HG02642 (cell line): Measurements from ENCODE around the gene PIH1D1.
"Not testable (repeated sequence)": the region's sequence is repeated elsewhere in the genome, so short reads cannot be mapped to it uniquely, and the experiment has no call there.

Experiments used
- ATAC-seq: cut with Tn5 transposase; IDR thresholded peaks from one replicate; pipeline ENCODE4 v1.9.1; 2021; ENCODE audit warnings: mild to moderate bottlenecking; ENCODE audit not compliant: unreplicated experiment, poor library complexity

The PIH1D1 gene

DNA sequence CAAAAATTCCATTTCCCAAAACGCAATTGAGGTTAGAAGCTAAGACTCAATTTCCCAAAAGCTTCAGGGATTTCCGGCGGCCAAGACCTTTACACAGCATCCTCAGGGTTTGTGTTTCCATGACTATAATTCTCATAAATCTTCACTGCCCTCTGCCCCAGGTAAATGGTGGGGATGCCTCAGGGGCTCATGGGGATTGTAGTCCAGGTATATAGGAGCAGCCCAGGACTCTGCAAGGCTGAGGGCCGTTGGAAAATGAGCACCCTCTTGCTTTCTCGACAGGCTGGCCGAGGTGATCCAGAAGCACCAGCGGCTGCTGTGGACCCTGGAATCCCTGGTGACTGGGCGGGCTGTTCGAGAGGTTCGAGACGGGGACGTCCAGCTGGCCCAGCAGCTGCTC, 7.8 kb upstream of the PIH1D1 start:
- ATAC-seq, result no peak

DNA sequence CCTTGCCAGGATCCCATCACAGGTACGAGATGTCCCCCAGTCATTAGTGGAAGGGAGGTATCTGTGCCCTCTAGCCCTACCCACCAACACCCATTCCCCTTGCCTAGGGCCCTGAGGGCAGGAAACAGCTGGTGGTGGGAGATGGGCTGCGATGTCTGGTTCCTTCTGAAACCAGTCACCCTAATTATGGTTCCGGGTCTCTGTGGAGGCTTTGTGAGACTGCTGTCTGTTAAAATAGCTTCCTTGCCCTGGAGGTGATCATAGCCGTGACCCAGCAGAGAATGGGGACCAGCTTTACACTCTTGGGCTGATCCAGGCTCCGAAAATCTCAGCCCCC, 6.9 kb upstream of the PIH1D1 start:
- no peak for ATAC-seq

DNA sequence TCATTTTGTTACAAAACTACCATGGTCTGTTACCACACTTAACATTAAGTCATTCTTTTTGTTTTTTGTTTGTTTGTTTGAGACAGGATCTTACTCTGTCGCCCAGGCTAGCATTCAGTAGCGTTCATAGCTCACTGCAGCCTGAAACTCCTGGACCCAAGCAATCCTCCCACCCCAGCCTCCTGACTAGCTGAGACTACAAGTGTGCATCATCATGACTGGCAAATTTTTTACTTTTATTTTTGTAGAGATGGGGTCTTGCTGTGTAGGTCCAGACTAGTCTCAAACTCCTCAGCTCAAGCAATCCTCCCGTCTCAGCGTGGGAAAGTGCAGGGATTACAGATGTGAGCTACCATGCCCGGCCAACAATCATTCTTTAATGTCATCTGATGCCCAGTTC, 4.7 kb upstream of the PIH1D1 start:
- no peak for ATAC-seq

DNA sequence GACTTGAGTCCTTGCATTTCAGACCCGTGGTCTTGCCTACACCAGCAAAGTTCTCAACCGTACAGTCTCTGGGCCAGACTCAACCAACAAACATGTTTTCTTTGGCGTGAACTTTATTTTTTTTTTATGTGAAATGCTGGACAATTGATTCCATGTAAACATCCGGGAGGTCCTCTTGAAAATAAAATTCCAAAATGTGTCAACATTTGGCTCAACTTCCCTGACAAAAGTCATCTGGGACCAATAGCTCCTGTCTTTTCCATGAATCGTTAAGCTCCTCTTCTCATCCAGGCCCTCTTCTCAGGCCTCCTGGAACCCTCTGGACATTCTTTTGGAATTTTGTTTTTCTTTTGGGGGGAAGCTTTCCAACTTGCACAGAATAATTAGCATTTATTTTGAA, 4.2 kb upstream of the PIH1D1 start:
- ATAC-seq, result no peak

DNA sequence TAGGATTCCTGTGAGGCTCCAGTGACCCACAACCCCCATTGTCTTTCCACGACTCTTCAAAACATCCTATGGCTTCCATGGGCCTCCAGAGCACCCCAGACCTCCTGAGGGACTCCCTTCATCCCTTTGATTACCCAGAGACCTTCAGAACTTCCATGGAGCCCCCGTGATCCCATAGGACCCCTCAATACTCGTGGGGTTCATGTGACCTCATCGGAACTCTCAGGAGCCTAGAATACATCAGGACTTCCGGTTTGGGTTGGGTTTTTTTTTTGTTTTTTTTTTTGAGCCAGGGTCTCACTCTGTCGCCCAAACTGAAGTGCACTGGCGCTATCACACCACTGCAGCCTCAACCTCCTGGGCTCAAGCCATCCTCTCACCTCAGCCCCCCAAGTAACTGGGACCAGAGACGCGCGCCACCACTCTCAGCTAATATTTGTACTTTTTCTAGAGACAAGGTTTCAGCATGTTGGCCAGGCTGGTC, 2.2 kb upstream of the PIH1D1 start:
- ATAC-seq, result no peak

DNA sequence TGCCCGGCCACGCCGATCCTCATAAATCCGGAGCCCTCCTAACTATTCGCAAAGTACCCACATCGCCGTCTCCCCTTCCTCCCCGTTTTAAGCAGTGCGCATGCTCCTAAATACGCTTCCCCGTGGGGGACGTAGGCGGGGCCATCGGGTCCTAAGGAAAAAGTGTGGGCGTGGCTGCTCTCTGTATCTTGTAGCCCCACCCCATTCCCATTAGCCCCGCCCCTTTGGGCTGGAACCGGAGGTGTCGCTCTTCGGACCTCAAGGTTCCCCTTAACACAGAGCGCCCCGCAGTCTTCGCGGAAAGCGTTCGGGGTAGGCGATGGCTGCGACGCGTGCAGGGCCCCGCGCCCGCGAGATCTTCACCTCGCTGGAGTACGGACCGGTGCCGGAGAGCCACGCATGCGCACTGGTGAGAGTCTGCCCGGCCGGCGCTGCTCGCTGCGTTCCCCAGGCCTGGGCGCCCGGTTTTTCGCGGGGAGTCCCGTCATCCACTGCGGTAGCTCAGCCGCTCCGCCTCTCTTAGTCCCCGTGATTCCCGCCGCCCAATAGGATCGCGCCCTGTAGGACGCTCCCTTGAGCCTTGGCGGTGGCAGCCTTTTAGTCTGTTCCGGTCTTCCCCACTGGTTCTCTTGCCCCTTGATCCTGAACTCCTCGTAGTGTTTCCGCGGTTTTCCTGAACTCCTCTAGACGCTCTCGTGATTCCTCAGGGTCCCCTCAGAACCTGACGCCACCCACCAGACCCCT, 1.6 kb upstream of the PIH1D1 start, which contains the start of gene ALDH16A1:
Gene ALDH16A1, plus strand, starts transcription at position 213 of the 744 bp plus-strand sequence. Its CDS starts 107 bp downstream, at position 320.
- ATAC-seq, result peak; percentile 81

DNA sequence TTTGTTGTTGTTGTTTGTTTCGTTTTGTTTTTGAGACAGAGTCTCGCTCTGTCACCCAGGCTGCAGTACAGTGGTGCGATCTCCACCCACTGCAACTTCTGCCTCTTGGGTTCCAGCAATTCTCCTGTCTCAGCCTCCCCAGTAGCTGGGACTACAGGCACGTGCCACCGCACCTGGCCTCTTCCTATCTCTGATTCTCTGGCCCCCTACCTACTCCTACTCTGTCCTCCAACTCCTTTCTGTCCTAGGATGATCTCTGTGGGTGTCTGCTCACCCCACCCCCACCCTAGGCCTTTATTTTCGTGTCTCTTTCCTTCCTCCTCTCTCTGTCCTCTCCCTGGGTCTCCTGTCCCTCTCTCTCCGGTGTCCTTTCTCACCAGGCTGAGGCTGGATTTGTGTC, 1.2 kb downstream of the PIH1D1 start:
- no peak for ATAC-seq

DNA sequence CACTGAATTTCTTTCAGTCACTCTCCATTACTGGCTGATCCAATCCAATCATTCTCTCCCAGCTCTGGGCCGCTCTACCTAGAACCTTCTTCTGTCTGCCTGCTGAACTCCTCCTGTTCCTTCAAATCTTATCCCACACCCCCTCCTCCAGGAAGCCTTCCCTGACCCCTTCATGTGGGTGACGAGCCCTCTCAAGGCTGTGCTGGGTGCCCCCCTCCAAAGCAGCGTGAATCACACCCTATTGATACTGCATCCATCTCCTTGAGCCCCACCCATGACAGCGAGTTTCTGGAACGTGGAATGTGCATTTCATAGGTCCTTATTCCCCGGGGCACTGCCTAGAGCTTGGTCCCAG, 3.2 kb downstream of the PIH1D1 start:
- no peak for ATAC-seq

DNA sequence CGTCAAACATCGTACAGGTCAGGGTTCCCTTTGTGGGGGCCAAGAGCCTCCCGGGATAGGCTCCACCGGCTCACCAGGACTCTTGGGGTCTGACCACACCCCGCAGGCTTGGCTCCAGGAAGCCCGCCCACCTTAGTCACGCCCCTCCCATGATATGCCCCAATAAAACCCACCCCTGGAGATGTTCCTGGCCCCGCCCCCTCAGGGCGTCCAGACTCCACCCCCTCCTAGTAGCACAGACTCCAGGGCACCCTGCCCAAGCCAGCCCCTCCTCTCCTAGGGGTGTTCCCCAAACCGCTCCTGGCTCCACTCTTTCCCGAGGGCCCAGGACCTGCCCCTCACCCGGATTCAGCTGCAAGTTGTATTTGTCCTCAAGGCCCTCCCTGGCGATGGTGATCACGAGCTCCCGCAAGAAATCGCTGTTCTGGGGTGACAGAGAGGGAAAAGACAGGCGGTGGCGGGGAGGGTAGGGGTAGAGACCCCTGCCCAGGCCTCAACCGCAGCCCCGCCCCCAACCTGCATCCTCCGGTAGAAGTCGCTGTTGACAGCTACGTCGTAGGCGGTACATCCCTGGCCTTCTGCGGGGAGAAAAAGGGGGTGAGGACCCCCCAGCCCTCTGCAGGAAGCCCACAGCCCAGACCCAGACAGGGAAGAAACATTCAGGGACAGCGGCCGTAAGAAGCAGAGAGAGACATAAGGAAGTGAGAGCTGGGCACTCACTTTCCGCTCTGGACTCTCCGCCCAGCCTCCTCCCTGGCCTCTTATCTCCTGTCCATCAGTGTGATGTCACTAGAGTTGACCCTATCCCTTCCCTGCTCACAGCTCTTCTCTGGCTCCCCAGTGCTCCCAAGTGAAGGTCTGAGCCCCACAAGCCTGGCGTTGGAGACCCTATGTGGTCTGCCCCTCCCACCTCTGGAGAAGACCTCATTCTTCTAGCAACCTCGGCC, 3.9 kb downstream of the PIH1D1 start:
- ATAC-seq, result no peak

DNA sequence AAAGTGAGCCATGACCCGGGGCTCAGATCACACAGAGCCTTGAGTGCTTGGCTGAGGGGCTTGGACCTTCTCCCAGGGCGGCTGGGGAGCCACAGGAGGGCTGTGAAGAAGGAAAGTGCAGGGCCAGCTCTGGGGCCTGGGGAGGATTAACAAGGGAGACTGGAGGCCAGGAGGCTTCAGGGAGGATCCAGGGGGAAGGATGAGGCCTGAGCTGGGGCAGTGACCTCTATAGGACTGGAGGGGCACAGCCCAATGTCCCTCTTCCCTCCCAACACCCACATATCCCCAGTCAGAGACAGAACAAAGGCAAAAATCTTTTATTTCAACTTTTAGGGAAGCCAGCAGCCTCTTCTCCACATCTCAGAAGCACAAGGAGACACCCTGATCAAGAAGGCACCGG, 5.6 kb downstream of the PIH1D1 start:
- no peak for ATAC-seq

DNA sequence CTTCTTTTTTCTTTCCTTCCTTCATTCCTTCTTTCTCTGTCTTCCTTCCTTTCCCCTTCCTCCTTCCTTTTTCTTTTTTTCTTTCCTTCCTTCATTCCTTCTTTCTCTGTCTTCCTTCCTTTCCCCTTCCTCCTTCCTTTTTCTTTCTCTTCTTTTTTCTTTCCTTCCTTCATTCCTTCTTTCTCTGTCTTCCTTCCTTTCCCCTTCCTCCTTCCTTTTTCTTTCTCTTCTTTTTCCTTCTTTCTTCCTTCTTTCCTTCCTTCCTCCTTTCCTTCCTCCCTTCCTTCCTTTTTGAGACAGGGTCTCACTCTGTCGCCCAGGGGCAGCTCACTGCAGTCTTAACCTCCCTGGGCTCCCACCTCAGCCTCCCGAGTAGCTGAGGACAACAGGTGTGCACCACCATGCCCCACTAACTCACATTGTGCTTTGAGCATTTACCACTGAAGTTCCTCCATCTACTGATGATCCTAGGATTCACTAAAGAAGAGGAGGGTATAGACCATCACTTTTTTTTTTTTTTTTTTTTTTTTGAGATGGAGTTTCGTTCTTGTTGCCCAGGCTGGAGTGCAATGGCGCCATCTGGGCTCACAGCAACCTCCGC, 7.4 kb downstream of the PIH1D1 start:
- ATAC-seq, result not testable (repeated sequence)

DNA sequence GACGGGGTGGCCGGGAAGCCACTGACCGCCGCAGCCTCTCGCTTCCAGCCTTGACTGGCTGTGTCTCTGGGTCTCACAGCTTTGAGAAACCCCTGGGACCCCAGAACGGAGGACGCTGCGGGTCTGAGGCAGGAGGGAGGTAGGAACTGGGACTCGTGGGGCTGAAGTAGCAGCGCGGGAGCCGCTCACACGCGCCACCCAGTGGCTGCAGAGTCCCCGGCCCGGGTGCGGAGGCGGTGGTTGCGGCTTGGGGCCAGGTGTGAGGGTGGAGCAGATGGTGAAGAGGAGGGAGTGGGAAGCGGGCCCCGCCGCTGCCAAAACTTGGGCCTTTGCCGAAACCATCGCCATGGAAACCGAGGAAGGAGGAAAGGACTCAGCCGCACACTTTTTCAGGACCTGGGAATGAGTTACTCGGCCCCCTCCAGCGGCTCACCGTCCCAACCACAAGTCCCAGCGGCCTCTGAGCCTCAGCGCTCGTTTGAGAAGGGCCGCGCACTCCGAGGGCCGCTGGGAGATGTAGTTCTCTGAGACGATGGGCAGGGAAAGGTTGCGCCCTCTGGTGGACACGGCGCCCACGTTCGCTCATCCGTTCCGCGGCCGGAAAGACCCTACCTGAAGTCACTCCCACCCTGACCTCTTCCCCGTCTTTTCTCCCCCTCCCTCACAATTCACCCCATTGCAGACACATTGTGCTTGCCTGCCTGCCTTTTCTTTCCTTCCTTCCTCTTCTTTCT, 8.1 kb downstream of the PIH1D1 start:
- peak; percentile 79 for ATAC-seq

DNA sequence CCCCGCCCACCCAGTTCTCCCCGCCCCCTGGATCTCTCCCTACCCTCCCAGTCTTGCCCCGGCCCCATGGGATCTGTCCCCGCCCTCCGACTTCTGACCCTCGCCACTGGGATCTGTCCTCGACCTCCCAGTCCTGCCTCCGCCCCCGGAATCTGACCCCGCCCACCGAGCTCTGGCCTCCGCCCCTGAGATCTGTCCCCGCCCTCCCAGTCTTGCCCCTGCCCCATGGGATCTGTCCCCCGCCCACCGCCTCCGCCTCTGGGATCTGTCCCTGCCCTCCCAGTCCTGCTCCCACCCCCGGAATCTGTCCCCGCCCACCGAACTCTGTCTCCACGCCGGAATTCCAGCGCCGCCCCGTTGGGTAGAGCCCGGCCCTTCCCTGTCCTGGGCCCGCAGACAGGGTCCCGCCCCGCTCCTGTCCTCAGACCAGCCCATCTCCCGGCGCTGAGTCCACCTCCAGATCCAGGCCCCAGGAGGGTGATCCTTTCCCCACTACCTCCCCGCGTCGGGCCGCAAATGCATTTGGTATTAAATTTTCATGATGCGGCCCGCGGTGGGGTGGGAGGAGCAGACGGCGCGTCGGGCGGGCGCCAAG, 8.7 kb downstream of the PIH1D1 start:
- ATAC-seq, result peak; percentile 20

DNA sequence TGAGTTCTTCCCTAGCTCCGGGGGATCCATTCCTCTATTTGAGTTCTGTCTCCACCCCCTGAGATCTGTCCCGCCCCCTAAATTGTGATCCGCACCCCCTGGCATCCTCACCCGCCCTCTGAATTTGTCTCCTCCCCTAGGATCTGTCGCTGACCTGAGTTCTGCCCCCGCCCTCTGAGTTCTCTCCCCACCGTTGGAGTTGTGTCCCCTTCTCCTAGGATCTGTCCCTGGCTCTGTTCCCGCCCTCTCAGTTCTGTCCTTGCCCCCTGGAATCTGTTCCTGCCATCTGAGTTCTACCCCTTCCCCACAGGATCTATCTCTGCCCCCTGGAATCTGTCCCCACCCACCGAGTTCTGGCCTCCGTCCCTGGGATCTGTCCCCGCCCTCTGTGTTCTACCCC, 9.3 kb downstream of the PIH1D1 start:
- ATAC-seq, result no peak

DNA sequence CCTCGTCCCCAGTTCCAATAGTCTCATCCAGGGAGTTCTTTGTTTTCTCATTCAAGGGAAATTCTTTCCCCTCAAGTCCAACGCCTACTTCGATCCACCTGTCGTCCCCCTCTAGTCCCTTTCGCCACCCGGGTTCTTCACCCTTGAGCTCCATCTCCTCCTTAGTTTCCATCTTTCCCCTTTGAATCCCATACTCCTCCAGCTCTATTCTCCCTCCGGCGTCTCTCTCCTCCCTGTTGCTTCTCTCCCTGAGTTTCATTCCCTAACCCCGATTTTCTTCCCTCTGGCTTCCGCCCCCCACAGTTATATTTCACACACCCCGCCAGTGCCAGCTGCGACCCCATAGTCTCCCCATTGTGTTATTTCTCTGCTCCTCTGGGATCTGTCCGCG, 9.7 kb downstream of the PIH1D1 start:
- no peak for ATAC-seq

DNA sequence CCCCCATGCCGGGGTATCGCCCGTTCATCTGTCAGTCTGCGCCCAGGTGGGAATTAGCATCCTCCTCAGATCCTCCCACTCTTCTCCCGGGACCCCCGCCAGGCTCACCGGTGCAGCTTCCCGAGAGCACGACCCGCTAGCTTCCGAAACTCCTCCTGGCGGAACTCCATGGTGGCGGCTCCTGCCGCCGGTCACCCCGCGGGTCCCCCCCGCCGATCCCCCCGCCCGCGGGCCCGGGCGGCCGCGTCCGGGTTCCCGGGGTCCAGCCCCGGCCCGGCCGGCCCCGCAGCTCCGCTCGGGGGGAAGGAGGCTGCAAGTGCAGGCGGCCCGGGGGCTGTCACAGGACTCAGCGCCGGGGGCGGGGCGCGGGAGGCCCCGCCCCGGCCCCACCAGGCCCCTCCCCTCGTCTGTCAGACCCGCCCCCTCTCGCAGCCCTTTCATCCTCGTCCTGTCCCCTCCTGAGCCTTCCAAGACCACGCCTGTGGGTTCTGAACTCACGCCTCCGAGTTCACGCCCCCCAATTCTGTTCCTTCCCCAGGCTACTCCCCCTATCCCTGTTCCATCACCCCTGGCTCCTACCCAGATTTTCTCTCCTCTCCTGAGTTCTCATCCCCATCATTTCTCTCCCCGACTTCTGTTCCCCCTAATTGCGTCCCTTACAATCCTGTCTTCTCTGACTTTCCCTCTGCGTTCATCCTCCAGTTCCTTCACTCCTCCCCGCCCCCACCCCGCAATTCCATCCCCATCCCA, 10.2 kb downstream of the PIH1D1 start, which contains the start of gene SLC17A7:
Gene SLC17A7, minus strand, starts transcription at position 318 of the 750 bp plus-strand sequence. Its CDS starts 148 bp downstream, at position 170.
- no peak for ATAC-seq

DNA sequence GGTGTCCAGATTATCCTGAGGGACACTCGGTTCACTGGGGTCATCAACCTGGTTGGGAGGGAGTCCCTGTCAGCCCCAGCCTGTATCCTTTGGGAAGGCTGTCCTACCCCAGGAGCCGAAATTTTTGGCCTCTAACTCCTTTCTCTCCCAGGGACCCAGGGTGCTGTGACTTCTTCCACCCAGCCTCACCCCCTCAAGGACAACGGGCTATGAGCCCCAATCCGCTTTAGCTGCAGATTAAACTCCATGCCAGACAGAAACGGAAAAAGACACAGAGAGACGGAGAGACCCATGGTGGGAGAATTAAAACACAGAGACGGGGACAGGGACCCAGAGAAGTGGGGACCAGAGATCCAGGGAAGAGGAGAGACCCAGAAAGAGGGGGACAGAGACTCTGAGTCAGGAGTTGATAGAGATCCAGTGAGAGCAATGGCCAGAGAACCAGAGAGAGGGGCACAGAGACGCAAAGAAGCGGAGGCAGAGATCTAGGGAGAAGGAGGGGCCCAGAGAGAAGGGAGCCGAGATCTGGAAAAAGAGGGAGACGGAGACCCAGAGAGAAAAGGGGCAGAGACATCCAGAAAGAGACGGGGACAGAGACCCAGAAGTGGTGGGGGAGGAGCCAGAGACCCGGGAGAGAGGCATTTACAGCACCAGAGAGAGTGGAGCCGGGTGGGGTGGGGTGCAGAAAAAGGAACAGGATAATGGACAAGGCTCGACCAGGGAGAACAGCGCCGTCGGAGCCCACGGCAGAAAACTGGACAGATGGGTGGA, 11.0 kb downstream of the PIH1D1 start:
- ATAC-seq, result no peak

DNA sequence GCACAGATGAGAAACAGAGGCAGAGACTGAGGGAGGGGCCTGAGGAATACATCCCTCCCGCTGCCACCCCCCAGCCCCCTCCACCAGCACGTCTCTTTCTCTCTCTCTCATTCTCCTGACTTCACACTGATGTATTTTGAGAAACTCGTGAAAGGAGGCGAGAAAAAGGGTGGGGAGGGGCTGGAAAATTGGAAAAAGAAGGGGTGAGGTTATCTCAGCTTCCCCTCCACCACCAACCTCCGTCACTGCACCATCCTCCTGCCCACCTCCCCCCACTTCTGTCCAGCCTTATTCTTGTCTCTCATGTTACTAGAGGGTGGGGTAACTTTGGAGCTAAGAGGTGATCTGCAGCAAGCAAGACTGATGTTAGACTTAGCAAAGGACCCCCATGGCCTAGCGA, 11.8 kb downstream of the PIH1D1 start:
- ATAC-seq, result no peak
